T-helper 22 cell (primary cell): ENCODE measurements around the gene CEP44.
A peak's percentile ranks its signal among the peaks of the same experiment; 100 is the strongest.
"Not testable (repeated sequence)": the region's sequence is repeated elsewhere in the genome, so short reads cannot be mapped to it uniquely, and the experiment has no call there.

ENCODE experiments used
- DNase-seq: peaks from one replicate; pipeline ENCODE4 v3.0.0-alpha.2; 2020; ENCODE audit warnings: low read depth

CEP44 gene

DNA sequence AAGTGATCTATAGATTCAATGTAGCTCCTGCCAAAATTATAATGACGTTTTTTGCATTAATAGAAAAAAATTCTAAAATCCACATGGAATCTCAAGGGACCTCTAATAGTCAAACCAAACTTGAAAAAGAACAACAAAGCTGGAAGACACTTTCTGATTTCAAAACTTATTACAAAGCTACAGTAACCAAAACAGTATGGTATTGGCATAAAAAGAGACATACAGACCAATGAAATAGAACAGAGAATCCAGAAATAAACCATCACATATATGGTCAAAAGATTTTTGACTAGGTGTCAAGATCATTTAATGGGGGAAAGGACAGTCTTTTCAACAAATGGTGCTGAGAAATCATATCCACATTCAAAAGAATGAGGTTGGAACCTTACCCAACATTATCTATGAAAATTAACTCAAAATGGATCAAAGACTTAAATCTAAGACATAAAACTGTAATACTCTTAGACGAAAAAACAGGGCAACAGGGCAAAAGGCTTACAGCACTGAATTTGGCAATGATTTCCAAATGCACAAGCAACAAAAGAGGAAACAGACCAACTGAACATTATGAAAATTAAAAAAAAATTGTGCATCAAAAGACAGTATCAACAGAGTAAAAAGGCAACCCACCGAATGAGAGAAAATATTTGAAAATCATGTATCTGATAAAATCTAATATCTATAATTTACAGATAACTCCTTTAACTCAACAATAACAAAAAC is 4.1 kb upstream of the CEP44 start:
- DNase-seq = no peak

DNA sequence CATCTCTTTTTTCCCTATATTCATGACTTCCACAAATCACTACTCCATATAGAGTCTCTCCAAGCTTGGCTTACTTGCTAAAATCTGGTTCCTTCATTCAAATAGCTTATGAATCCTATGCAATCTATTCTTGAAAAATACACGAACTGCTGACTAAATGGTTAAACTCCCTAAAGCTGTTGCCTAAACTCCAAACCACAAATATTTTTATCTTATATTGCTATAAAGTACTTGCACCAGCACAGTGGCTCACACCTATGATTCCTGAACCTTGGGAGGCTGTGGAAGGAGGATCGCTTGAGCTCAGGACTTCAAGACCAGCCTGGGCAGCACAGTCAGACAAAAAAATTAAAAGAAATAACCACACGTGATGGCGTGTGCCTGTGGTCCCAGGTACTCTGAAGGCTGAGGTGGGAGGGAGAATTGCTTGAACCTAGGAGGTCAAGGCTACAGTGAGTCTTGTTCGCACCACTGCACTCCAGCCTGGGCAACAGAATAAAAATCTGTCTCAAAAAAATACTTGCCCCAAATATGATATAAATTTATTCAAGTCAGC is 2.5 kb upstream of the CEP44 start:
- no peak for DNase-seq

DNA sequence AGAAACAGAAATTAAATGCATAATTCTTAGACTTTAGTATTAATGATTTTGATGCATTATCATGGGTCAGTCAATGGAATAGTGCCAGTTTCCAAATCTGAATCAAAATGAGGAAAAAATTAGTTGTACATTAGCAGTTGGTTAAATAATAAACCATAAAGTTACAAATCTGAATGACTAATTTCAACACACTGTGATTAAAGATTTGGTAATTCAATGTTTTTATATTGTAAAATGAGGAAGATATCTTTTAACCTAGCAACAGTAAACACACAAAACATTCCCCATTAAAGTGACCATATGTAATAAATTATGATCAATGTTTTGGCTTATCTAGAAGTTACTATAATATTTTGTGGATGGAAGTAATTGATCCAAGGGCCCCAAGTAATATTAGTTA is 1.8 kb upstream of the CEP44 start:
- DNase-seq = no peak

DNA sequence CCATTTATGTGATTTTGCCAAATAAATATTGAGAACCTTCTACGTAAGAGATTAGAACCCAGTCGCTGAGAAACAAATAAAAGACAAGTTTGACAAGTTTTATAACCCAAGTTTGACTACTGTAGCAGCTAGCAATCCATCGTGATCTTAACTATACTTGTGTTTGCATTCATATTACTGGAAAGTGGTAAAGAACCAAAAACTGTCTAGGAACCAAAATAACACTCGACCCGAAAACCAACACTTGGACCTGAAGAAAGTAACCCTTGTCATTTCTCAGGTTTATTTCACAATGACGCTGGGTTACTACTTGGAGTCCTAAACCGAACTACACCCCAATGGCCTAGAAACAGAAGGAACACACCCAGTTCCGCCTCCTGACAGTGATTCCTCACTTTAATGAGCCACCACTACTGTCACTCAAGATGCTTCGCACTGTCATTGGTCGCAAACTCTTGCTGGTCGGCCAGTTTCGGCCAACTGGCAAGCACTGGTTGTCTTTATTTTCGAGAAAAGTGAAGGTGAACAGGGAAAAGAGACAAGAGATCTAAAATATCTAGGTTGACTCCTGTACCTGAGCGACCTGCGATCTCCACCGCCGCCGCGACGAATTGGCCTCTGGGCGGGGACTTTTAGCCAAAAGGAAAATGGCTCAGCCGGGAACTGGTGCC is 740 bp upstream of the CEP44 start:
- peak; percentile 75 for DNase-seq

DNA sequence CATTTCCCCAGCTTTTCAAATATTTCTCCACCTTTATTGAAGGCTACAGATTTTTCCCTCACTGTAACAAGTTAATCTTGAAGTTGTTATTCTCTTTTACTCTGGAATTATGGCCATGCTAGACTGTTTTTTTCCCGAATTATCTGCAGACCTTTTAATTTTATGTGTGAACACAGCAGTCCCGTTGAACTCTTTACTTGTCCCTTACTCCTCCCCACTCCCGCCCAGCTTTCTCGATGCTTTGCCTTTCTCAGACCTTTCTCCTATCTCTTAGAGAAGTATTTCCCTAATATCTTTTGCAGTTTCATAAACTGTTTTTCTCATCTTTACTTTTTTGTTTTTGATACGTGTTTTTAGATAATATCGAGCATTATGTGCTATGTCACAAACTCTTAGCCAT is 776 bp downstream of the CEP44 start:
- no peak for DNase-seq

DNA sequence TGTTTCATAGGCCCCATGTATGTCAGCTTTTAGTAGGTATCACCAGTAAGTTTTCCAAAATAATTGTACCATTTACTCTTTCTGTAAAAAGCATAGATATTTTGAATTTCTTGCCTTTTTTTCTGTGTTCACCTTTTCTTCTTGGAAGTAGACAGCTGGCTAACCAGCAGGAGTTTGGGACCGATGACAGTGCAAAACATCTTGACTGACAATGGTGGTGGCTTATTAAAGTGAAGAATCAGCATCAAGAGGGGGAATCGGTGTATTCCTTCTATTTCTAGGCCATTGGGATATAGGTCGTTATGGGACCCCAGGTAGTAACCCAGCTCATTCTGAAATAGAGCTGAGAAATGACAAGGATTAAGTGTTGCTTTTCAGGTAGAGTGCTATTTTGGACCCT is 3.2 kb downstream of the CEP44 start:
- DNase-seq = no peak

DNA sequence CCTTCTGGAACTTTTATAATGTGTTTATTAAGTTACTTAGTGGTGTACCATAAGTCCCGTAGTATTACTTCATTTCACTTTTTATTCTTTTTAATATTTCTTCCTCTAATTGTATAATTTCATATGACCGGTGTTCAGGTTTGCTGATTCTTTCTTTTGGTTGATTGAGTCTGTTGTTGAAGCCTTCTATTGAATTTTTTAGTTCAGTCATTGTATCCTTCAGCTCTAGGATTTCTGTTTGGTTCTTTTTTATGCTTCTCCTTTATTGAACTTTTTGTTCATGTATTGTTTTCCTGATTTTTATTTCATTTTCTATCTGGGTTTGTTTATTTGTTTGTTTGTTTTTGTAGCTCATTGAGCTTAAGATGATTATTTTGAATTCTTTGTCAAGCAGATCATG is 8.8 kb downstream of the CEP44 start:
- DNase-seq = no peak

DNA sequence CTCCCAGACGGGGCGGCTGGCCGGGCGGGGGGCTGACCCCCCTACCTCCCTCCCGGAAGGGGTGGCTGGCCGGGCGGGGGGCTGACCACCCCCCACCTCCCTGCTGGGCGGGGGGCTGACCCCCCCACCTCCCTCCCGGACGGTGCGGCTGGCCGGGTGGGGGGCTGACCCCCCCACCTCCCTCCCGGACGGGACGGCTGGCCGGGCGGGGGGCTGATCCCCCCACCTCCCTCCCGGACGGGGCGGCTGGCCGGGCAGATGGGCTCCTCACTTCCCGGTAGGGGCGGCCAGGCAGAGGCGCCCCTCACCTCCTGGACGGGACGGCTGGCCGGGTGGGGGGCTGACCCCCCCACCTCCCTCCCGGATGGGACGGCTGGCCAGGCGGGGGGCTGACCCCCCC is 10.9 kb downstream of the CEP44 start:
- not testable (repeated sequence) for DNase-seq

DNA sequence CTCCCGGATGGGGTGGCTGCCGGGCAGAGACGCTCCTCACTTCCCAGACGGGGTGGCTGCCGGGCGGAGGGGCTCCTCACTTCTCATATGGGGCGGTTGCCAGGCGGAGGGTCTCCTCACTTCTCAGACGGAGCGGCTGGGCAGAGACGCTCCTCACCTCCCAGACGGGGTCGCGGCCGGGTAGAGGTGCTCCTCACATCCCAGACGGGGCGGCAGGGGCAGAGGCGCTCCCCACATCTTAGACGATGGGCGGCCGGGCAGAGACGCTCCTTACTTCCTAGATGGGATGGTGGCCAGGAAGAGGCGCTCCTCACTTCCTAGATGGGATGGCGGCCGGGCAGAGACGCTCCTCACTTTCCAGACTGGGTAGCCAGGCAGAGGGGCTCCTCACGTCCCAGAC is 11.4 kb downstream of the CEP44 start:
- not testable (repeated sequence) for DNase-seq

DNA sequence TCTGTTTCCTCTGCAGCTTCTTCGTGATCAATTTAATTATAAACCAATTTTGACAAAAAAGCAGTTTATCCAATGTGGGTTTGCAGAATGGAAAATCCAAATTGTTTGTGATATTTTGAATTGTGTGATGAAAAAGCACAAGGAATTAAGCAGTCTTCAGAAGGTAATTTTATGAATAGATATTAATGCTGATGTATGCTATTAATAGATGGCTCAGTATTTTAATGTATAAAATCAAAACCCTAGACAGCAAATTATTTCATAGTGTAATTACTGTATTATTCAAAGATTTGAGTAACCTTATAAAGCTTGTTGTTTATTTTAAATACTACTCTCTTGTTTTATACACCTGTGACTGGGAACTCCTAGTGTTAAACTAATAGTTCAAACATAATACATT is 20.0 kb downstream of the CEP44 start:
- DNase-seq = no peak

DNA sequence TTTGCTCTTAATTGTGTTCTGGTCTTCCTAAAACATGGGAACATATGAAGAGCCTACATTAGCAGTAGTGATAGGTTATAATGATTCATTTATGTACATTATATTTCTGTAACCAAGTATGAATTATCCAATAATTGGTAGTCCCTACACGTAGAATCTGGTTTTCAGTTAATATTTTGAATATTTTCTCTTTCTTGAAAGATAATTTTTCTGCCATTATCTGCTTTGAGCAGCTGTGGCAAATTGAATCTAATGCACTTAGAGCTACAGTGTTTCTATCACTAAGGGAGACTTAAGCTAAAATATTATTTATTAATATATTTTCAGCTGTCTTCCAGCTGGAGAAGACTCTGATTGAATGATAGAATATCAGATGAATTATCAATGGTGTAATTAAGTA is 21.0 kb downstream of the CEP44 start:
- no peak for DNase-seq

DNA sequence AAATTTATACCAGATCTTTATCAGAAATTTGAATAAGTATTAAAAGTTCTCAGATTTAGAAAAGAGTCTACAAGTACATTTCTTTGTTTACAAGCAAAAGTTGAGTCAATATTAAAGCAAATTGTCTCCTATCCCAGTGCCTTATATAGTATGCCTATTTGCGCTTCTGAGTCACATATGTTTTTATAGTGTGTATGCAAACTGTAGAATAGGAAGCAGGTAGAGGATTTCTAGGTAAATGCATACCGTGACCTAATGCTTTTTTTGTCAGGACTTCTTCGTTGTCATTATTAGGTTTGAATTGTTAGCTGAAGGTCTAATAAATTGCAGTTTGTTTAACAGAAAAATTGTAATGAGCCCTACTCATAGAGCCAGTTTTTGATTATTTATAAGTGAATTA is 22.2 kb downstream of the CEP44 start:
- DNase-seq = no peak

DNA sequence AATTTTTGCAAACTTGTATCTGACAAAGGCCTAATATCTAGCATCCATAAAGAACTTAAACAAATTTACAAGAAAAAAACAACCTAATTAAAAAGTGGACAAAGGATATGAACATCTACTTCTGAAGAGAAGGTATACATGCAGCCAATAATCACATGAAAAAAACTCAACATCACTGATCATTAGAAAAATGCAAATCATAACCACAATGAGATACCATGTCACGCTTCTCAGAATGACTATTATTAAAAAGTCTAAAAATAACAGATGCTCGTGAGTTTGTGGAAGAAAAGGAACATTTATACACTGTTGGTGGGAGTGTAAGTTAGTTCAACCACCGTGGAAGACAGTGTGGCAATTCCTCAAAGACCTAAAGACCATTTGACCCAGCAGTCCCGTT is 24.0 kb downstream of the CEP44 start:
- no peak for DNase-seq

DNA sequence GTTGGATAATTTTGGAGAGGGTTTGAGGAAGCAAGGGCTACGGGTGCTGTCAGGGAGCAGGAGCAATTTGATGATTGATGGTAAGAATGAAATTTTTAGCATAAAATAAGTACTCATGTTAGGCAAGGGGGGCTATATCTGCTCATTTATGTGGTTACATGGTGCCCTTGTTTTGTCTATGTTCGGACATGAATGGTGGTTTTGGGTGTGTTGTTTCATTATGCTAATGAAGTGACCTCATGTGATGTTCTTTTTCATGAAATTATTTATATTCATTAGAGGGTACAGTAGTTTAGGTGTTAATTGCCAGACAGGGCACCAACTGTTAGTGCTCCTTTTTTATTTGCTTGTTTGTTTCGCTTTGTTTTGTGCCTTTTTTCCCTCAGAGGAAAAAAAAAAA is 29.3 kb downstream of the CEP44 start:
- DNase-seq = no peak

DNA sequence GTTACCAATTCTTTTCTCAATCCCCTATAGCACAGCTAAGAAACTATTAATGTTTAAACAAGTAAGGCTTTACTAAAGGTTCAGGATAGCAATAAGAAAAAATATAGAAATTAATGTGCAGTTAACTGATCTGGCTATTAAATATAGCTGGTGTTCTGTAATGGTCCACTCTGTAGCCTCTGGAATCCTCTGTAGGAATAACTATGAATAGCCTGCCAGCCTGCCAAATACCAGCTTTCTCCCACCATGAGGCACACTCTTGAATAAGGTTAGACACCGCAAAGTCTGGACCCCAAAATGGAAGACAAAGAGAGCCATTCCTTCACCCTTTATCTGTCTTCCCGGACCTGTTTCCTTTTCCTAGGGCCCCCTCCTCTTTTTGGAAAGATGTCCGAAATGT is 30.6 kb downstream of the CEP44 start:
- no peak for DNase-seq

DNA sequence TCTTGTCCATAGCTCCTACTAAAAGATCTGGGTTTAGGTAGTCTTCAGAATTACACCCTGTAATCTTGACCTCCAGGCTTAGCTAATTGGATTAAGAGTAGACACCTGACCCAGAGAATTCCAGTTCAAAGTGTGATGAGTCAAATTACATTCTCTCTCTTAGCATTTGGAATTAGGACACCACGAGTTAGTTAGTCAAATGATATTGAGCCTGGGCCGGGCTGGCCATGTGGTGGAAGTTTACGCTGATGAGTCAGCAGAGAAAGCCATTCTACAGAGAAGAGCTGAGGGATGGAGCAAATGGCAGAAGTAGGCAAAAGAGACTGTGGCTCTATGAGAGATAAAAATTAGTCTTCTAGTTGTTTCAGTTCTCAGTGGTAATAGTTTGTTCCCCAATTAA is 31.1 kb downstream of the CEP44 start:
- no peak for DNase-seq

DNA sequence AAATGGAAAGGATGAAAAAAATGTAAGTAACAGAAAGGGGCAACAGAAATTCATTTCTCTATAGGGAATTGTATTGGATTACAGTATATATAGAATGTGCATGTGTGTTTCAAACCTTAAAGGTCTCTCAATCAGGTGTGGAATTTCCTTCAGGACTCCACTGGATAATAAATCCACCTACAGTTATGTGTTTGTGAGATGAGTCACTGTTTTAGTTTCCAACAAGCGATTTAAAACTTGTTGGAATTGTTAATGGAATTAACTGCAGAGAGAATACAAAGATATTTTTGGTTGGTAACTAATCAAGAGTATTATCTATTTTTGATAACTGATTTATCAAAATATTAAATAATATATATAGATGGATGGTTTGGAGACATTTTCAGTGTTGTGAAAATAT is 32.8 kb downstream of the CEP44 start:
- DNase-seq = no peak

DNA sequence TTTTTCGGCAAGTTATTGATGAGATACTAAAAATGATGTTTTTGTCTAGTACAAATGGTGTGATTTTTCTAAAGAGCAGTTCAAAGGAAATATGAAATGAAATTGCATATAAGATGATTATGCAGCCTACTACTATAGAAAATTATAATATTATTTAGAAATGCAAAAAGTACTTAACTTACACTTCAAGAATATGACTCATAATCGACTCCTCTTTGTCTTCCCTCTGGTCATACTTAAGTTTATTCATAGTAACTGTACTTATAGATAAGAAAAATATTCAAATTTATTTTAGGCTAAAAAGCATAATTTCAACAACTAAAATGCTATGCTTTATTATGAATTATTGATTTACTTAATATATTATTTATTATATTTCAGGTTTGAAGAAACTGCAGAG is 33.2 kb downstream of the CEP44 start:
- no peak for DNase-seq

DNA sequence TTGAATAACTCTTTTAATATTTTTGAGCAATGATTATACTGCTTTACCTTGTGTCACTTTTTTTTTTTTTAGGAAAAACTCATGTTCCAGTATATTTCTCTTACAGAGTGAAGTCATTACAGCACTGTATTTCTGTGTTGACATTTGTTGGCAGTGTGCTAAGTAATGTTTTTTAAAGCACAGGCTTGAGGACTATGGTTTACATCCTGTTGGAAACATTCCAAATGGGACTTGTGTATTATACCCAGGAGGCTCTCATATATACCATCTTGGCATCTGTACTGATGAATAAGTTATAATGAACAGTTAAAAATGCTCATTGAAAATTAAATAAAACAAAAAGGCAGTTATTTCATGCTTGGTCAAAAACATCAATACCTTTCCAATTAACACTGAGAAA is 33.8 kb downstream of the CEP44 start:
- DNase-seq = no peak

DNA sequence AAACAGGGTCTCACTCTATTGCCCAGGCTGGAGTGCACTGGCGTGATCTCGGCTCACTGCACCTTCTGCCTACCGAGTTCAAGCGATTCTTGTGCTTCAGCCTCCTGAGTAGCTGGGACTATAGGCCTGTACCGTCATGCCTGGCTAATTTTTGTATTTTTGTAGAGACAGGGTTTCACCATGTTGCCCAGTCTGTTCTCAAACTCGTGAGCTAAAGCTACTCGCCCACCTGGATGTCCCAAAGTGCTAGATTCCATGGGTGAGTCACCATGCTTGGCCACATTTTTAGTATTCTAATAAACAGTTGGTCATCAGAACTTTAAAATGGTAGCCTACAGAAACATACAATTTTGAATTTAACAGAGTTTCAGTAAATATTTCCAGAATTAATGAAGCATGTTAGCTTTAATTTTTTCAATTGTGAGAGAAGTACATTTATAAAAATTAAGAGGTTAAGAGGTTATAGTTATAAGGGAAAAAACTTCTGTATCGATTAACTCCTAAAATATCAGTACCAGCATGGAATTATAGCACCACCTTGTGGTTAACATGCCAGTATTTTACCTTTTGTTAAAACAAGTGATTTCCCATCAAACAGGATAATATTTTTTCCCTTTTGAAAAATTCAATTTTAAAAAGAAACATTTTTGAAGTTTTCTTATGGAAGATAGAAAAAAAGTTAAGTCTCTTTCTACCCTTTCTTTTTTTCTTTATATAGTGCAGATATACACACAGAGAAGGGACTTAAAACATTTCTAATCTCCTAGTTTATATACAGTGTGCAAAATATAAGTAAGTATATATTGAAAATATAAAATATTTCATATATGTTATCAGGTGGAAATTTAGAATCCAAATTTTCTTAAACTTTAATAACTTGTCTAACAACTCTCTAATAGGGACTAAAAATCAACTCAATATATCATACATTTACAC is 35.4 kb downstream of the CEP44 start:
- no peak for DNase-seq

DNA sequence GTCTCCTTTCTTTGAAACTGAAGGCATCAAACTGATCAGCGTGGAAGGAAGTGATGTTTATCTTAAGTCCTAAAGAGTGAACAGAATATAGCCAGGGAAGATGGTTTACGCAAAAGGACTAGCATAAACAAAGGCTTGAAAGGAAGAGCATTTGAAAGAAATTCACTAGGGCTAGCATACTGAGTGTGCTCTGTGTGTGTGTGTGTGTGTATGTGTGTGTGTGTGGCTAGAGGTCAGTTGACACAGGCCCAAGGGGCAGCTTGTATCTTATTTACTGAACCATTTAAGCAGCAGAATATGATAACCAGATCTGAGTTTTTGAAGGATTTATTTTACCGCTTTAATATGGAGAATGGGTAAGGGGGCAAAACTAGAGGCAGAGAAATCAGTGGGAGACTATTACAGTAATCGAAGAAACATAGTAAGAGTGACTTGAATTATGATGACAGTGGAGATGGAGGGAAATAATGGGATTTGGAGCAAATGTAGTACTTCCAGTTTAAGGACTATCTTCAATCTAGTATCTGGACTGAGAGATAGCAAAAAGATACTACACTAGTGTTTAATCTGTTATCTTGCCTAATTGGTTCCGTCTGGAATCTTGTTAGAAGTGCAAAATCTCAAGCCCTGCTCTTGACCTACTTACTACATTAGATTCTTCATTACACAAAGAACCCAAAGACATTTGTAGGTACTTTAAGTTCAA is 36.9 kb downstream of the CEP44 start:
- no peak for DNase-seq

DNA sequence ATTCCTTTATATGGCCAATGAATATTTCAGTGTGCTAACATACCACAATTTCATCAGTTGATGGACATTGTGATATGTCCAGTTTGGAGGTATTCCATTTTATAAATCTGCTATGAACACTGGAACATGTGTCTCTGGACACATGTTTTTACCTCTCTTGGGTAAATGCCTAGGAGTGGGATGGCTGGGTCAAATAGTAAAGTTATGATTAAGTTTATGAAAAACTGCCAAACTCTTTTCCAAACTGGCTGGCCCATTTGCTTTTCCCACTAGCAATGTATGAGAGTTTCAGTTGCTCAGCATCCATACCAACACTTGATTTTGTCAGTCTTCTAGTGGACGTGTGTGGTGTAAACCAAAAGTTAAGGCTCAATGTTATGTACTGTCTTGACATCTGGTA is 40.5 kb downstream of the CEP44 start:
- no peak for DNase-seq
